ENCODE results near the gene TFAP2C. TPM values are rescaled to one million over a fixed set of nuclear protein-coding genes. Genes with fewer than 3 reads are reported as not detected.

Gene TFAP2C
- total and polyA plus RNA-seq, 10 of the 15 experiments (the other 5 are each of a cell fraction or from before 2014, with no cell fraction given) = 0.49 TPM; not detected in 9

DNA sequence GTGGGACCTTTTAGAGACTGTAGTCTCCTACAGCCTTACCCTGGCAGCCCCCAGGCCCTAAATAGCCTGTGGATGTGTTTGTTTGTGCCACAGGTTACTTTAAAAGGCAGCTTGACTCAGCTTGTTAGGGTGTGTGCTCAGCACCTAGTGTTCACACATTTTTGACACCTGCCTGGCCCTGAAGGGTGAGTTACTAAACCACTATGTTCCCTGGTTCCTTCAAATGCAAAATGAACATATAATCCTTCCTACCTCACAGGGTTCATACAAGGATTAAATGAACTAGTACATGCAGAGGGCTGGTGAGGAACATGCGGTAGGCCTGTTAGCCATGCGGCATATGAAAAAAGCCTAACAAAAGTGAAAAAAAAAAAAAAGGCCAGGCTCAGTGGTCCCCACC lies 14.9 kb upstream of the TFAP2C start (continued):
- no peak for TF ChIP-seq IKZF2 (IDR thresholded peaks at IDR 0.05)
- no peak for TF ChIP-seq FOXM1 (IDR thresholded peaks at IDR 0.05; ENCODE audit: low read depth, low read length)
- no peak for TF ChIP-seq ESRRA (IDR thresholded peaks at IDR 0.05; ENCODE audit: low read length)
- no peak for TF ChIP-seq ASH2L (IDR thresholded peaks at IDR 0.05; ENCODE audit: borderline replicate concordance, low read depth)
- no peak for TF ChIP-seq RCOR1 (conservative IDR thresholded peaks at IDR 0.05; ENCODE audit: low read depth, low read length)
- TF ChIP-seq, protein P1, sequence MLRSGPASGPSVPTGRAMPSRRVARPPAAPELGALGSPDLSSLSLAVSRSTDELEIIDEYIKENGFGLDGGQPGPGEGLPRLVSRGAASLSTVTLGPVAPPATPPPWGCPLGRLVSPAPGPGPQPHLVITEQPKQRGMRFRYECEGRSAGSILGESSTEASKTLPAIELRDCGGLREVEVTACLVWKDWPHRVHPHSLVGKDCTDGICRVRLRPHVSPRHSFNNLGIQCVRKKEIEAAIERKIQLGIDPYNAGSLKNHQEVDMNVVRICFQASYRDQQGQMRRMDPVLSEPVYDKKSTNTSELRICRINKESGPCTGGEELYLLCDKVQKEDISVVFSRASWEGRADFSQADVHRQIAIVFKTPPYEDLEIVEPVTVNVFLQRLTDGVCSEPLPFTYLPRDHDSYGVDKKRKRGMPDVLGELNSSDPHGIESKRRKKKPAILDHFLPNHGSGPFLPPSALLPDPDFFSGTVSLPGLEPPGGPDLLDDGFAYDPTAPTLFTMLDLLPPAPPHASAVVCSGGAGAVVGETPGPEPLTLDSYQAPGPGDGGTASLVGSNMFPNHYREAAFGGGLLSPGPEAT (IDR thresholded peaks at IDR 0.05; ENCODE audit: low read depth) = no peak
- TF ChIP-seq NRF1 (conservative IDR thresholded peaks at IDR 0.05; ENCODE audit: low read depth, low read length) = no peak
- TF ChIP-seq NFXL1 (IDR thresholded peaks at IDR 0.05; ENCODE audit: borderline replicate concordance) = no peak
- TF ChIP-seq HDAC6 (IDR thresholded peaks at IDR 0.05; ENCODE audit: unreplicated experiment) = no peak

DNA sequence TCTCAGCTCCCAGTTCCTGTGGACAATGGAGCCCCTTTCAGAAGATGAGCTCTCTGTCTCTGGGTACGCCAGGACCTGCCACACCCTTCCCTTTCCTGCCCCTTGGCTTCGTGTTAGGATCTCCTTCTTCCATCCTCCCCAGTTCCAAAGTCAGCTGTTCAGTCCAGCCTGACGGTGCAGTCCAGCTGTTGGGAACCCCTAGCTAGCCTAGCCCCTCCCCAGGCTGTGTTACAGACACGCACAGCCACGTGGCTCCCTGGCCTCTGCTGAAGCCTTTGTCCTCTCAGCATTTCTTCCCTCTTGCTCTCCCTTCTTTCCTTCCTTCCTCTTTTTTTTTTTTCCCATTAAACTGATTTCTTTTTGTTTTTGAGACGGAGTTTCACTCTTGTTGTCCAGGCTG lies 12.4 kb upstream of the TFAP2C start:
- H3K27ac ChIP-seq (ENCODE audit: control insufficient read depth, insufficient read depth) = no peak overlapping the region
- in situ Hi-C loops (cut with MboI) = no loop called here
- no peak for FAIRE-seq
- no peak overlapping the region for H3K9ac ChIP-seq (ENCODE audit: control insufficient read depth, insufficient read depth, low read length)
- no peaks in the 10 kb centered on the region for H3K4me1 ChIP-seq (ENCODE audit: control insufficient read depth, insufficient read depth, low read length)
- ChIA-PET POLR2A (no interaction called here), SMC1A (ENCODE audit: uncharacterized antibody, unreplicated experiment) (no interaction called here), CTCF (no interaction called here), RAD21 (ENCODE audit: unreplicated experiment) (no interaction called here)
- WGBS (ENCODE audit: insufficient coverage, insufficient replicate concordance, low lambda C conversion rate, missing lambda C conversion rate) = 5% methylated on average over 6 of the region's 6 CpGs
- H3K9me3 ChIP-seq (replicated peaks; ENCODE audit: control insufficient read depth, insufficient read depth, low read length) = no peaks in the 10 kb centered on the region
- intact Hi-C loops (cut with micrococcal nuclease; ENCODE audit: unreplicated experiment) = no loop called here
- no peak for ATAC-seq
- no peaks in the 10 kb centered on the region for H3K36me3 ChIP-seq (ENCODE audit: control insufficient read depth in 2 of 2, insufficient read depth in 2 of 2, low read length in 1 of 2)
- BruUV-seq (replicated peaks) = no TSS peak
- no peaks in the 10 kb centered on the region; a peak in 2 of 4 replicates for H3K27me3 ChIP-seq (replicated peaks in 1 of 2; ENCODE audit: control insufficient read depth in 2 of 2, insufficient read depth in 2 of 2, low read length in 1 of 2)
- H3K4me3 ChIP-seq = no peak overlapping the region
- H4K20me1 ChIP-seq (ENCODE audit: control insufficient read depth, insufficient read depth) = no peaks in the 10 kb centered on the region
- H3K79me2 ChIP-seq (ENCODE audit: control insufficient read depth, insufficient read depth, low read length) = no peaks in the 10 kb centered on the region
- DNase-seq (ENCODE audit: low read depth, low spot score) = no peak
- H2AFZ ChIP-seq (ENCODE audit: control insufficient read depth, low read depth, low read length) = no peak overlapping the region
- no peak overlapping the region for H3K4me2 ChIP-seq (ENCODE audit: control insufficient read depth, insufficient read depth)
- no peak for TF ChIP-seq YY1 (IDR thresholded peaks at IDR 0.05; ENCODE audit: low read depth, low read length)
- TF ChIP-seq SRF (IDR thresholded peaks at IDR 0.05; ENCODE audit: low read depth in 2 of 2, low read length in 2 of 2) = no peak
- no peak for TF ChIP-seq MYC (IDR thresholded peaks at IDR 0.05; ENCODE audit: insufficient read depth, insufficient read length, insufficient replicate concordance, low read length, severe bottlenecking)
- no peak for TF ChIP-seq ZNF217 (IDR thresholded peaks at IDR 0.05)
- TF ChIP-seq ZNF274 (IDR thresholded peaks at IDR 0.05; ENCODE audit: insufficient read depth, insufficient read length) = no peak
- no peak for TF ChIP-seq STAT1 (conservative IDR thresholded peaks at IDR 0.05)
- TF ChIP-seq, protein P2, sequence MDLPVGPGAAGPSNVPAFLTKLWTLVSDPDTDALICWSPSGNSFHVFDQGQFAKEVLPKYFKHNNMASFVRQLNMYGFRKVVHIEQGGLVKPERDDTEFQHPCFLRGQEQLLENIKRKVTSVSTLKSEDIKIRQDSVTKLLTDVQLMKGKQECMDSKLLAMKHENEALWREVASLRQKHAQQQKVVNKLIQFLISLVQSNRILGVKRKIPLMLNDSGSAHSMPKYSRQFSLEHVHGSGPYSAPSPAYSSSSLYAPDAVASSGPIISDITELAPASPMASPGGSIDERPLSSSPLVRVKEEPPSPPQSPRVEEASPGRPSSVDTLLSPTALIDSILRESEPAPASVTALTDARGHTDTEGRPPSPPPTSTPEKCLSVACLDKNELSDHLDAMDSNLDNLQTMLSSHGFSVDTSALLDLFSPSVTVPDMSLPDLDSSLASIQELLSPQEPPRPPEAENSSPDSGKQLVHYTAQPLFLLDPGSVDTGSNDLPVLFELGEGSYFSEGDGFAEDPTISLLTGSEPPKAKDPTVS (IDR thresholded peaks at IDR 0.05; ENCODE audit: low read depth, low read length) = no peak
- no peak for TF ChIP-seq CHD1 (IDR thresholded peaks at IDR 0.05; ENCODE audit: low read depth, low read length)
- TF ChIP-seq RB1 (IDR thresholded peaks at IDR 0.05; ENCODE audit: borderline replicate concordance) = no peak
- no peak for TF ChIP-seq NR2F1 (conservative IDR thresholded peaks at IDR 0.05)
- TF ChIP-seq, protein P3, sequence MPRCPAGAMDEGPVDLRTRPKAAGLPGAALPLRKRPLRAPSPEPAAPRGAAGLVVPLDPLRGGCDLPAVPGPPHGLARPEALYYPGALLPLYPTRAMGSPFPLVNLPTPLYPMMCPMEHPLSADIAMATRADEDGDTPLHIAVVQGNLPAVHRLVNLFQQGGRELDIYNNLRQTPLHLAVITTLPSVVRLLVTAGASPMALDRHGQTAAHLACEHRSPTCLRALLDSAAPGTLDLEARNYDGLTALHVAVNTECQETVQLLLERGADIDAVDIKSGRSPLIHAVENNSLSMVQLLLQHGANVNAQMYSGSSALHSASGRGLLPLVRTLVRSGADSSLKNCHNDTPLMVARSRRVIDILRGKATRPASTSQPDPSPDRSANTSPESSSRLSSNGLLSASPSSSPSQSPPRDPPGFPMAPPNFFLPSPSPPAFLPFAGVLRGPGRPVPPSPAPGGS (IDR thresholded peaks at IDR 0.05; ENCODE audit: borderline replicate concordance, insufficient read depth, low read depth, low read length, poor library complexity, severe bottlenecking) = no peak
- no peak for TF ChIP-seq HCFC1 (IDR thresholded peaks at IDR 0.05; ENCODE audit: low read length)

All from GM12878 (cell line).